ENCODE measurements around the gene GPHN.

Gene GPHN

DNA sequence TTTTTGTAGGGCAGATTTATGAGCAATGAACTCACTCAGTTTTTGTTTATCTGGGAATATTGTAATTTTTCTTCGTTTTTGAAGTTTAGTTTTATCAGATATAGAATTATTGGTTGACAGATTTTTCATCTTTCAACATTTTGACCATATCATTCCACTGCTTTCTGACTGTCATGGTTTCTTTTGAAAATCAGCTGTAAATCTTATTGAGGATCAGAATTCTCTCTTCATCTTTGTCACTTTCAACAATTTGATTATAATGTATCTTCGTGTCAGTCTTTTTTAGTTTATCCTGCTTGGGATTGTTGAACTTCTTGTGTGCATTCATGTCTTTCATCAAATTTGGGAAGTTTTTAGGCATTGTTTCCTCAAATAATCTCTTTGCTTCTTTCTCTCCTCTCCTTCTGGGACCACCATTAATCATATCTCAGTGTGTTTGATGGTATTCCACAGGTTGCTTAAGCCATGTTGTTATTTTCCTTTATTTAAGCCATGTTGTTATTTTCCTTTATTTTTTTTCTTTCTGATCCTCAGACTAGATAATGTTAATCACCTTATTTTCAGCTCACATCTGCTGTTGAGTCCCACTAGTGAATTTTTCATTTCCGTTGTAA is 451.6 kb downstream of the GPHN start:
- DNase-seq (ENCODE audit: low spot score), result no peak

DNA sequence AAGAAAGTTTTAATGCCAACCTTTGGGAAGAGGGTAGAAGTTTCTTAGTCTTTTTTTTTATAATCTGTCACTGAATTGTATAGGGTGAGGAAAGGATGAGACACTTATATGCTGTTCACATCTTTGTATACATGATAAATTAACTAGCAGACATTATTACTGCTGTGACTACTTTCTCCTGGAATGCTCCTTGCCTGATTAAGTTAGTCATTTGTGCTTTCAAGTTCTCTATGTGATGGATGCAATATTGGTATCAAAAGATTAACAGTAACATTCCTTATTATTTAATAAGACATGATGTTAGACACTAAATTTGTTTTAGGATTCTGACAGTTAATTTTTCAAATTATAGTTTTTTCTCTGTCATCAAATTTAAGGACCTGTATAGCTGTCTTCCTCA is 457.9 kb downstream of the GPHN start:
- DNase-seq (ENCODE audit: low spot score), result peak; percentile 14

DNA sequence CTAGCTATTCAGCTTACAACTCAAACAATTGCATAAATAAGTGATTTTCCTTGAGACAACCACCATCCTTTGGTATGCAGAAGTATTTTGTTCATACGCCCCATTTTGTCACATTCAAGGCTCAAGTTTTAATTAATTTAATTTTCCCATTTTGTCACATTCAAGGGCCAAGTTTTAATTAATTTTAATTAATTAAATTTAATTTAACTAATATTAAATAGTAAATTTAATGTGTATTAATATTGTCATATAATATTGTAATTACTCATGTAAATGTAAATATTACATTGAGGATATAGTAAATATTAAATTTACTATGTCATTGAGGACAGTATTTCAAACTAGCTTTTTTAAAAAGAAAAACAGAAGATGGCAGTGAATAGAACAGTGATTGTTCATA is 464.5 kb downstream of the GPHN start:
- no peak for DNase-seq (ENCODE audit: low spot score)

DNA sequence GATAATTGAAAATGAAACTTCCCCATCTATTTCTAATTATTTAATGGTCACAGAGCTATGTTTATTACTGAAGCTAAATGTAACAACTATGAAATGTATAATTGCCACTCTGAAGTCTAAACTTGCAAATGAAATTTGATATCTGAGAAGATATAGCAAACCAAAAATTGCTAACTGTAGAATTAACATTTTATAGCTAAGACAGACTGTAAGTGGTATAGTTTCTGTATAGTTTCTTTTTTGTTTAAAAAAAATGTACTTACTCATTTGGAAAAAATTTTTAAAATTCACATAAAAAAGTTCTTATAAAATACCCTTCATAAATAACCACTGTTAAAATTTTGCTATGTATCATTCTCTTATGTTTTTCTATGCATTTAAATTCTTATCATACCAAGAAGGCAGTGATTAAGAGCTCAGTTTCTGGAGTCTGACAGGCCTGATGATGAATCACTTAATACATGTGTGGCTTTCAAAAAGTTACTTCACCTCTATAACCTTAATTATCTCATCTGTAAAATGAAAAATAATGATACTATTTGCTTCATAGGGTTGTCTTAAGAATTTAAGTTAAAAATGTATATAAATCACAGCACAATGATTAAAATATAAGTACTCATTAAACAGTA is 466.6 kb downstream of the GPHN start:
- DNase-seq (ENCODE audit: low spot score), result no peak

DNA sequence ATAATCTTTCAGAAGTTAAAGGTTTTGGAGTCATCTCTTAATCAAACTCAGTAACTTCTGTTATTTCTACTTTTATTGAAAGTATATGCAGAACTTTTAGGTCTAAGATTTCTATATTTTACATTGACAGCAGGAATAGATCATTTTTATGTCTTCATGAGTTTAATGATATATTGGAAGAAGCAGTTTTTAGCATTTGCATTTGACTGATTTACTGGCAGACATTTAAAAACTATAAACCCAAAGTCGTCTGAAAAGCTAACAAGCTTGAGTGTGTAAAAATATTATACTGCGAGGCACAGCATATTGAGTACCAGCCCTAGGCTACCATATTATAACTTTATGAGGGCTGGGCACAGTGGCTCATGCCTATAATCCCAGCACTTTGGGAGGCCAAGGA is 467.3 kb downstream of the GPHN start:
- no peak for DNase-seq (ENCODE audit: low spot score)

DNA sequence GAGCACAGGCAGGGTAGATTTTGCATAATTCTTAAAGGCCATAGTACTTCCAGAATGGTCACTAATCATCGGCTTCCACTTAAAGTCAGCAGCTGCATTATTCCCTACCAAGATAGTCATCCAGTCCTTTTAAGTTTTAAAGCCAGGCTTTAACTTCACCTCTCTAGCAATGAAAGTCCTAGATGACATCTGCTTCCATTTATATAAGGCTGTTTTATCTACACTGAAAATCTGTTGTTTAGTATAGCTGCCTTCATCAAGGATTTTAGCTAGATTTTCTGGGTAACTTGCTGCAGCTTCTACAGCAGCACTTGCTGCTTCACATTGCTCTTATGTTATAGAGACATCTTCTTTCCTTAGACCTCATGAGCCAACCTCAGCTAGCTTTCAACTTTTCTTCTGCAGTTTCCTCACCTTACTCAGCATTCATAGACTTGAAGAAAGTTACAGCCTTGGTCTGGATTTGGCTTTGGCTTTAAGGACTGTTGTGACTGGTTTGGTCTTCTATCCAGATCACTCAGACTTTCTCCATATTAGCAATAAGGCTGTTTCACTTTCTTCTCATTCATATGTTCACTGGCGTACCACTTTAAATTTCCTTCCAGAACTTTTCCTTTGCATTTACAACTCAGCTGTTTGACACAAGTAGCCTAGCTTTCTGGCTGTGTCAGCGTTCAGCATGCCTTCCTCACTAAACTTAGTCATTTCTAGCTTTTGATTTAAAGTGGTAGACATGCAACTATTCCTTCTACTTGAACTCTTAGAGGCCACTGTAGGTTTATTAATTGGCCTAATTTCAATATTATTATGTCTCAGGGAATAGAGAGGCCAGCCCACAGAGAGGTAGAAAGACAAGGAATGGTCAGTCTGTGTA is 471.4 kb downstream of the GPHN start:
- no peak for DNase-seq (ENCODE audit: low spot score)

DNA sequence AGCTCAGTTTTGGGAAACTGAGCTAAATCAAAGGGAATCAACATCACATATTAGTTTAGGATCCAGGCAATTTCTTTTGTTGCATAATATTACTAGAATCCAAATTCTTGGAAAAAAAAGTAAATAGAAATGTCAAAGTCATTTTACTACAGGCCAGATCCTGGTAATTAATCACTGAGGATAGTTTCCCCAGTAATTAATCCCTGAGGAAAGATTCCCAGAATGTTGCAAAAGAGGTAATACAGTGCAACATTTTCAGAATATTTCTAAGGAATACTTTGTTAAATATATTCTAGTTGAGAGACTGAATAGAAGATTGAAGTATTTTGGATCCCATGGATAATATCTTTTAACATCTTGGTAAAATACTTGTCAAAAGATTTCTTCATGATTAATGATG is 474.3 kb downstream of the GPHN start:
- DNase-seq (ENCODE audit: low spot score), result no peak

DNA sequence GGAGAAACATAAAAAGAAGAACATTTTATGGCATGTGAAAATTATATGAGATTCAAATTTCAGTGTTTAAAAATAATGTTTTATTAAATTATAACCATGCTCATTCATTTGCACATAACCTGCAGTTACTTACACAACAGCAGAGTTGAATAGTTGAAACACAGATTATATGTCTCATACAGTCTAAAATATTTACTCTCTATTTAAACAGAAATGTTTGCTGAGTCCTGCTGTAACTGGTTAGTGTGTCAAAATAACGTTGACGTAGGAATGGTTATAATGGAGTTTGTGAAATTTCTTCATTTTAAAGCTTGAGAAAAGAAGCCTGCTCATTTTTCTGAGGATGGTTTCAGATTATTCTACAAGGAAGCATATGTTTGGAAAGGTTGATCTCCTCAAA is 484.8 kb downstream of the GPHN start:
- DNase-seq (ENCODE audit: low spot score), result no peak

DNA sequence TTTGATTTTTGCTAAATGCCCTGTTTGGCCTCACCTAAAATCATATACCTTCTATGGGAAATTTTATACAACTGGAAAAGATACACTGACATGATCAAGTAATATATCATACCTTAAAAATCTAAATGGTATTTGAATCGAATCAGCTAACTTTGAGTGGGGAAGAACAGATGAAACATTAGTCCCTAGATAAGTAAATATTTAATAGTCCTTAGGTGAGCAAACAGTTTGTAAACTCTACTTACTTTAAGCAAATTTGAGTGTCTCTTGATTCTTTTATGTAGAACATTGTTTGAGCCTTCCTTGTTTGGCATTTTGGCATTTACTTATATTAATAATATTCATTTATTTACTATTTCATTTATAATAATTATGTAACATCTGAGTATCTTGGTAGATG is 485.6 kb downstream of the GPHN start:
- no peak for DNase-seq (ENCODE audit: low spot score)

DNA sequence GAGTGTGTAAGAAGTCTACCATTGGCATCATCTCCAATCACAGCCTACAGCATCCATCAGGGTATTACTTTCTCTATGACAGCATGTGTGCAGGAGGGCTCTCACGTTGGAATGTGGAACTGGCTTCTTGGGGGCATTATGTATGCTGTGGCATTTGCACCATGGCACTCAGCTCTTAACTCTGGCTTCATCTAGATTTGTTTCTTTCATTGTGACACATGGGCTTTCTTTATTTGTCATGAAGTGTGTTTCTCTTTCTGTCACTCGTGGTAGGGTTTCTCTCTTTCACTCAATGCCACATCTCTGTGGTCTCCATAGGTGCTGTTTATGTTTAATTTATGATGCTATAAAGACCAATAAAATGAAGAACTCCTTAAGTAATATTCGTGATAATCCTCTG is 490.1 kb downstream of the GPHN start:
- DNase-seq (ENCODE audit: low spot score), result no peak

DNA sequence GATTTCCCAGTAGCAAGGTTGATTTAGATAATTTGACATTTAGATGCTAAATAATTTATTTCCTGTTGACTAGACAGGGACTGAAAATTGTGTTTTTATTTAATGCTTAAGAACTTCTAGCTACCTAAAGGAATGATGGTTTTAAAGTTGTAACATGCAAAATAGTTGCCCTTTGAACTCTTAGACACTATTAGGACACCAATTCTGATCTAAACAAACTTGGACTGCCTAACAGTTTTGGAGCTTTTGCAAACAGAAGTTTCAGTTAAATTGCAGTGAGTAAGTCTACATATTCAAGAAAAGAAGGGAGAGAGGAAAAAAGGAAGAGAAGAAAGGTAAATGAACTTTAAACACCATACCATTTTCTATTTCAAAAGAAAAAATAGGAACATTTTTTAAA is 492.0 kb downstream of the GPHN start:
- DNase-seq (ENCODE audit: low spot score), result no peak

DNA sequence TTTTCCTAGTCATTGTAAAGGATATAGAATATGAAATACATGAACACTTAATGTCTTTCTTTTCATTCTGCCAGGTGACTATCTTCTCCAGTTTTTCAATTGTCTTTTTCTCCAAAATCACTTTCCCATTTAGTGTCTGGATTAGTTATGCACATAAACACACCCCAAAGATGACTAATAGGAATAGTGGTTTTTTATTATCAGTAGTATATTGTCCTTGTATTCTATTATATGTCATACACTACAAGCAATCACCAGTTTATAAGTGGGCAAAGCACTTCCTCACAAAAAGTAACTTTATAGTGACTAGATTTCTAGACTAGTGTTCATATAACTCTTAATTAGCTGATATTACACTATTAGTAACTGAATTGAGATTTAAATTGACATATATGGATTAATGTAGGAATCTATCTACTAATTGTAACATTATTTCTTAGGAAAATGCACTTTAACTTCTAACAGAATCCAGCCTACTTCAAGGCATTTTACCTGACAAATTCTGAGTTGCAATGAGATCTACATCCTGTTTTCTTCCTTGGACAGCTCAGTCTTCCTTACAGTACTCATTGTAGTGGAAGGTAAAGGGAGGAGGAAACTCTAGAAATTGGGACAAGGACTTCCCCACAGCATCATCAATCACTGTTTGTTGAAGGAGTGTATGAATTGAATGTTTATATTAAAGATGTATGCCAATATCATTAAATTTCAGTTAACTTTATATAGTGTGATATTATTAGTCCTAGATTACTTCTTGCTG is 495.2 kb downstream of the GPHN start:
- no peak for DNase-seq (ENCODE audit: low spot score)

DNA sequence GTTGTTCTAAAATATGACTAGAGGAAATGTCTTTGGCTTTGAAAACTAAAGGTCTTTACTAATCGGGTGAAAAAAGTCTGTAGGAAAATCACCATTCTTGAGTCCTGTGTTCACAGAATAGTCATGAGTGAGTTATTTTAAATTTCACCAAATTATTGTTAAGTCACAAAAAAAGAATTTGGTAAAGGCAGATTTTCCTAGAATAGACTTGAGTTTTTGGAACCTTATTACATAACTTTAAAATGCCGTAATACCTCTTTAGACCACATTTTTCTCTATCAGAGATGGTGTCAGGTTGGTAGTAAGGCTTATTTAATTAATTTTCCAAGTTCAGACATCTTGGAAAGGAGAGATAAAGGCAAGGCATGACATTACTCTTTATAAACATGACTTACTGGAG is 496.6 kb downstream of the GPHN start:
- no peak for DNase-seq (ENCODE audit: low spot score)

DNA sequence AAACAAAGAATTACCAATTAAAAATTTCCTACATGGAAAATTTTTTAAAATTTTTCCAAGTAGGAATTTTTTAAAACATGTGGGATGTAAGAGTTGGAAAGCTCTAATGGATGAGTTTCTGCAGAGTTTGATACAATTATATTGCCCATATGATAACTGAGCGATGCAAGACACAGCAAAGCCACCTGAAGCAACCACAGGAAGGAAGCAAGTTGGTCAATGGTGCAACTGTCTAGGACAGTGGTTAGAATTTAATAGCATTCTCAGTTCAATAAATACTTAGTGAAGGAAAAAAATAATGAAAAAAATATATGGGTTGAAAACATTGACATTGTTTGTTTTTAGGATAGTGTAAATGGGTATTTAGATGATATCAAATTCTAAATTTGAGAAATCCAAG is 502.7 kb downstream of the GPHN start:
- no peak for DNase-seq (ENCODE audit: low spot score)

DNA sequence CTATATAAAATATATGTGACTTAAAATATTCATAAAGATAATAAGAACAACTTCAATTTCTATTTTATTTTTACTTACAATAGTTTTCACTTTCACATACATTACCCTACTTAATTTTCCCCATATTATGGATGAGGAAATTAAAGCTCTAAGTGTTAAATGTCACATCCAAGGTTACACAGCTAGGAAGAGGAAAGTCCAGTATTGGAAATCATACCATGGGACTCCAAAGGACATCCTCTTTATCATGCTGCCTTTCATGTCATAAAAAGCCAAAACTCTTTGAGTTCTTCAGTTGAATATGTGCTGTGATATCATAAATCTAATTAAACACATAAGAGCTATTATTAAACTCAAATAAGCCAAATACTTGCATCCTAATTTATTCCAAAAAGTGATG is 508.9 kb downstream of the GPHN start:
- no peak for DNase-seq (ENCODE audit: low spot score)

DNA sequence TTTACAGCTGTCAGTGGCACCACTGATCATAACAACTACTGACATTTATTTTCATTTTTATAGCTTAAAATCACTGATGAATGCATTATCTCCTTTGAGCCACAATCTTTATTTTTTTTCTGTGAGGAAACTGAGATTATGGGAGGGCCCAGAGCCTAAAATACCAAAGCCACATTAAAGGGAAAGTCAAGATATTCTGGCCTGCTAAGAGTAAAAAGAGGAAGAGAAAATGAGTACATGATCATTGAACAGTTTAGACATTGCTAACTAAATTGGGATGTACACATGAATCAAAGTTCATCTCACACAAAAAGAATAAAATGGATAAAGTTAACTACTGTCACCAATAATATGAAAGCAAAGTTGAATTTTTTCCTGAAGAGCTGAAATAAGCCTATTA is 510.8 kb downstream of the GPHN start:
- DNase-seq (ENCODE audit: low spot score), result no peak

DNA sequence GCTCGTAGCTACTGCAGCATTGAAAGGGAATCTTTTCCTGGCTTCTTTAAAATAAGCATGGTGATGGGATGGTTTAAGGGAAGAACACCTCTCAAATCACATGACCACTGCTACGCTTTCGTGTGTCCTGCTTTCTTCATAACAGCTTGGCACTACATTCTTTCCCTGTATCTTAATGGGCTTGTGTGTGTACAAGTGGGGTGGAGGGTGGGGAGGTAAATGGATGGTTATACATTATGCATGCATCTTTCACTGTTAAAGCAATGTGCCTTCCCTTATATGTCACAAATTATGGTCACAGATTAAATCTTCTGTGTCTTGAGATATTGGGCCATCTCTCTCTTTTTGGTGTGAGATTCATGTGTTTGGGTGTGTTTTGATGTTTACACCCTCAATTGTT is 511.8 kb downstream of the GPHN start:
- DNase-seq (ENCODE audit: low spot score), result no peak

DNA sequence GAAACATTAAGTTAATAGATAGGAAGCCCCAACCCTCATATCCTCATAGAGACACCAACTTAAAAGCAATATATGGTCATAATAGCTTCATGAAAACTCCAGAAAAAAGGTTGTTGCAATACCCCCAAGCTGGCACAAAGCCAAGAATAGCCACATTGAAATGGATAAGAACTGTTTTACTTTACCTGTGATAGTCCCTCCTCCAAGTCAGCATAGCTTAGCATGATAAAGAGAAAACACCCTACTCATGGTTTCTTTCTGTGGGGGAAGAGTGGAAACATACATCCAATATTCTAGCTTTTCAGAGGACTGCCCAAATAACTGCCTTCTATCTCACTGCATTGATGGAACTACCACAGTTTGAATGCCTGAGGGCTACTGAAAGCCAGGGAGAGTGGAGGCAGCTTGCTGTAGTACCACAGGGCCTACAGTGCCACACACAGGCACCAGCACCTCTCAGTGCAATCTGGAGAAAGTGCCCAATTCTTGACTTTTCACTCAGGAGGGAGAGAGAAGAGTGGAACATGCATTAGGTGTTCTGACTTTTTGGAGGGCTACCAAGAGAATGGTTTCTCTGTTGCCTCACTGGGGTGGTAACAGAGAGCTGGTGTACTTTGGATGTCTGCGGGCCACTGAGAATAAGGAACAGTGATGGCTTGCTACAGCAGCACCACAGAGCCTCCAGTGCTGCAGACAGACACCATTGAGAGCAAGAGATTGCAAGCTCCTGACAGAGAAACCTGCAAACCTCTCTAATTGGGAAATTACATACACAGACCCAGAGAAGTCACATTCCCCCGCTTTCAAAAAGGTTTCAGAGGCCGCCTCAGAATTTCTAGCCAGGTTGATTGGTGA is 524.2 kb downstream of the GPHN start:
- no peak for DNase-seq (ENCODE audit: low spot score)

DNA sequence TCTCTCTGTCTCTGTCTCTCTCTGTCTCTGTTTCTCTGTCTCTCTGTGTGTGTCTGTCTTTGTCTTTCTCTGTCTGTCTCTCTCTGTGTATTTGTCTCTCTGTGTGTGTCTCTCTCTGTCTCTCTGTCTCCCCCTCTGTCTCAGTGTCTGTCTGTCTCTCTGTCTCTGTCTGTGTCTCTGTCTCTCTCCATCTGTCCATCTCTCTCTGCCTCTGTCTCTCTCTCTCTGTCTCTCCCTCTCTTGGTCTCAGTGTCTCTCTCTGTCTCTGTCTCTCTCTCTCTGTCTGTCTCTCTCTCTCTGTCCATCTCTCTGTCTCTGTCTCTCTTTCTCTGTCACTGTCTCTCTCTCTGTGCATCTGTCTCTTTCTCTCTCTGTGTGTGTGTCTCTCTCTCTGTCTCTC is 537.5 kb downstream of the GPHN start:
- DNase-seq (ENCODE audit: low spot score), result no peak

DNA sequence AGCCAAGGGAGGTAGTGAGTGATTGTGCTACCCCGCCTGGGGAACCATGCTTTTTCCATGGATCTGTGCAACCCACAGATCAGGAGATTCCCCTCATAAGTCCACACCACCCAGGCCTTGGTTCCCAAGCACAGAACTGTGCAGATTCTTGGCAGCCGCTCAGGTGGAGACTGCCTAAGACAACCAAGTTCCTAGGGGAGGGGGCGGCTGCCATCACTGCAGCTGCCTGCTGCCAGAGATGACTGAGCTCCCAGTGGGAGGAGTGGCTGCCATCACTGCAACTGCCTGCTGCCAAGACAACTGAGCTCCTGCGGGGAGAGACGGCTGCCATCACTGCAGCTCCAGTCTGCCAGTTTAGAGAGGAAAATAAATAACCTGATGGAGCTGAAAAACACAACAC is 542.9 kb downstream of the GPHN start:
- DNase-seq (ENCODE audit: low spot score), result no peak

DNA sequence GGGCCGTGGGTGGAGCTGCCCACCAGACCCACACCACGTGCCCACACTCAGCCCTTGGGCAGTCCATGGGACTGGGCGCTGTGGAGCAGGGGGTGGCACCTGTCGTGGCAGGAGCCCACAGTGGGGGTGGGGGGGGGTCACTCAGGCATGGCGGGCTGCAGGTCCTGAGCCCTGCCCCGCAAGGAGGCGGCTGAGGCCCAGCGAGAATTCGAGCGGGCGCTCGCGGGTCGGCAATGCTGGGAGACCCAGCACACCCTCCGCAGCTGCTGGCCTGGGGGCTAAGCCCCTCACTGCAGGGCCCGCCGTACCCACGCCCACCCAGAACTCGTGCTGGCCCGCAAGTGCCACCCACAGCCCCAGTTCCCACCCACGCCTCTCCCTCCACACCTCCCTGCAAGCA is 548.7 kb downstream of the GPHN start:
- DNase-seq (ENCODE audit: low spot score), result no peak

DNA sequence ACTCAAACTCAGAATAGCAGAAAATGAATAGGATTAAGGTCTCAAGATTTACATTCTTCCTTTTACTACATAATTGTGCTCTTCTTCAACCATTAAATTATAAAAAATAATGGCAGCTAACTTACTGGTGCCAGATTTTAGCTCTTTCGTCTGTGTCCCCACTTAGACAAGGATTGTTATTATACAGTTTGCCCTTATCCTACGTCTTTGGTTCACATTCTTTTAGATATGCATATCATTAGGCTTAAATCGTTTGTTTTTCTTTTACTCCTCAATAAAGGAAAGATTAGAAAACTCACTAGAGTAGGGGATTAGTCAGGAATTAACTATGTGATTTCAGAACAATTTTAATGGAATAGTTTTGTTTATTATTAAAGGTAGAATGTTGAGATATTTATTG is 551.6 kb downstream of the GPHN start:
- DNase-seq (ENCODE audit: low spot score), result no peak
